ENCODE measurements around the gene CYB561A3.
A peak's percentile ranks its signal among the peaks of the same experiment; 100 is the strongest.
"Not testable (repeated sequence)": the region's sequence is repeated elsewhere in the genome, so short reads cannot be mapped to it uniquely, and the experiment has no call there.

Gene CYB561A3, protein sequence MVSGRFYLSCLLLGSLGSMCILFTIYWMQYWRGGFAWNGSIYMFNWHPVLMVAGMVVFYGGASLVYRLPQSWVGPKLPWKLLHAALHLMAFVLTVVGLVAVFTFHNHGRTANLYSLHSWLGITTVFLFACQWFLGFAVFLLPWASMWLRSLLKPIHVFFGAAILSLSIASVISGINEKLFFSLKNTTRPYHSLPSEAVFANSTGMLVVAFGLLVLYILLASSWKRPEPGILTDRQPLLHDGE

DNA sequence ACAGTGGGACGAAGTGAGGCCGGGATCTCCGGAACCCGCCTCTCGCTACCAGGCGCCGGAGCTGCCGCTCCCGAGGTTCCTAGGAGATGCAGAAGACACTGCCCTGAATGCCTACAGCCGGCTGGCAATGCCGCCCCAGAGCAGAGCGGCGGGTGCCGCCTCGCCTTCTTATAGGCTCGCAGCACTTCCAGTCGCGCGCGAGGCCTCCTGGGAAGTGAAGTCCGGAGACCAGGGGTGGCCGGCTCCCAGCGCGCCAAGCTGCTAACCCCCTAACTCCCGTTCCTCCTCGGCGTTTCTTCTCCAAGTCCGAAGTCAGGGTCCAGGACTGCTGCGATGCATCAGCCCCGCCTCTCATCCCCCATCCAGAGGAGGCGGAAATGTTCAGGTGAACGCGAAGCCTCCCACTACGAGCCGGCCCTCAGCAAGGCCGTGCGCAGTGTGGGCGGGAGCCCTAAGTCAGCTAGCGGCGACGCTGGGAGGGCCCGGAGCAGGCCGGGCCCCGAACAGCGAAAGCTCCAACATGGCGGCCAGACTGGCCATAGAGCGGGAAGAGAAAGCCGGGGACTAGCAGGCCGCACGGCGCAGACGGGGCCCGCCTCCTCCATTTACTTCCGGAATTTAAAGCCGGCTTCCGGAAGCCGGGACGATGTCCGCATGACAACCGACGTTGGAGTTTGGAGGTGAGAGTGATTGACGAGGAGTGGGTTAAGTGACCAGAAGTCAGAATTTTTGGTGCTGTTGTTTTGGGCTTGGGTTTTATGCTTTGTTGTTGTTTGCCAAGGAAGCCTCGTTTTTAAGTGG, at the start of gene CYB561A3, which contains the start of gene TMEM138:
CYB561A3 (minus strand) TSS at position 142 of the 801 bp plus-strand sequence. CDS start 5,169 bp downstream, outside the sequence.
TMEM138 (plus strand) TSS at position 634 of the 801 bp plus-strand sequence. CDS start 2,017 bp downstream, outside the sequence.
- peak; percentile 94 to 96 for DNase-seq

DNA sequence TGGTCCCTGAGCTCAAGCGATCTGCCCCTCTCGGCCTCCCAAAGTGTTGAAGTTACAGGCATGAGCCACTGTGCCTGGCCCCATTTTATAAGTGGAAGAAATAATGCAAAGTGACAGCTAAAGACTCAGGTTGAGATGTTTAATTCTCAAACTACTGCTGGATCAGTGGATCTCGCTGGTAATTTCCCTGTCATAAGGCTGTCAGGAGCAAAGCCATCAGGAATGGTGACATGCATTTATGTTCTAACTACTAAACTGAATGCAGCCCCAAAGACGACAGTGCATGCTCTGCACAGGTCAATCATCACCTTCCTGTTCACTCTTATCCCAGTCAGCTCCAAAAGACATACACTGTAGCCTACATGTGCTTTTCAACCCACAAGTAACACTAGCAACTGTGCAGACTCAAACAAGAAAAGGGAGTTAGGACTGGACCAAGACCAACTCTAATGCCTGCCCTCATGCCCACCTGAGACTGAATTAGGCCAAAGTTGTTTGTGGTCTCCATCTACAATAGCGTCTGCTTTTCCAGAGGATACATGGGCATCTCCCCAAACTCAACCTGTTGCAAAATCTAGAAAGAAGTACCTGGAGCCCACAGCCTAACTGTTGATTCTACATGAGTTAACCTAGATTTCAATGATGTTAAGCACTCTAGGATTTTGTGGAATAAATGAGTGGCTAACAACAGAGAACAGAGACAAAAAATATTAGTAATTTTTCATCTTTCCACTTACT, 45.5 kb upstream of the CYB561A3 start:
- DNase-seq, result no peak

DNA sequence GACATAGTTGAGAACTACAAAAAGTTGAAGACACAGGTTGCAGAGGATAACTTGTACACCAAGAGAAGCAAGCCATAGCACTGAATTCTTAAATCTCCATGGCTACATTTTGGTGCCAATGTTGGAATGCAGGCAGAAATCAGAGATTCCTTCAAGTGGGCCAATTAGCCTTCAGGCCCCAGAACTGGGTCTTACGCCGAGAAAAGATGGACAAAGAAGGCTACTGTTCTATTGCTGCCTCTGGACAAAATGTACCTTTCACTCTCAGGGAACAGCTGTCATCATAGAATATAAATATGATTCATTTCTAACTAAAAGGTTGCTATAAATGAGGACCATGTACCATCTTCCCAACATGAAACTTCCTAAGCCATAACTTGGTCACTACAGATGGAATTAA, 44.4 kb upstream of the CYB561A3 start:
- DNase-seq, result no peak

DNA sequence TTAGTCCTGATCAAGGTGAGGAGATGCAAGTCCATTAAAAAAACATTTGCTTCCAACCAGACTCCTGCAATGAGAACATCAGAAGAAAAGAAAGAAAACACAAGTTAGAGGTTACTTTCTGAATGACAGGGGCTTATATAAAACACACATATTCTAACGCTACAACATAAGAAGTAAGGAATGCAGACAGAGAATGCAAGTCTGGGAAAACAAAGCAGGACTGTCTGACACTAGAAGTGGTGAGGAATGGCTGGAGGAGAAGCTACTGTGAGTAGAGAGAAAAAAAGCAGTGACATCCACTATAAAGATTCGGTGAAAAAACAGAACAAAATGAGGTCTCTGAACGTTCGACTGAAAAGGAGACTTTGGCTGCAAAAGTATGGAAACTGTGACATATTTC, 43.0 kb upstream of the CYB561A3 start:
- DNase-seq, result no peak

DNA sequence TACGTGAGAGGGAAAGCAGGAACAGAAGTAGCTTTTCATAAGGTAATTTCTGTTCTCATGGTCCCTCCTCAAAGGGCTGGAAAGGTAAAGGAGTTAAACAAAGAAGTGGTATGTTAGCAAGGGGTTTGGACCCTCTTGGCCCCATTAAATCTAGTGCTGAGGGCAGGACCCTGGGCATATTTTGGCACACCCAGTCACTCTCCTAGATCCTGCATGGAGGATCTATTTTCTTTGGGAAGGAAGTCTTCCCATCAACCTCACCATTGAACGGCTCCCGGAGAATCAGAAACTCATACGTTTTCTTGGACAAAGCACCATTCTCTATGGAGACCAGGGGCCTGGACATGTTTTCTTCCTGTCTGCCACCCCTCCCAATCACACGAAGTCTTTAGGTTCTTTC, 42.4 kb upstream of the CYB561A3 start:
- DNase-seq, result no peak

DNA sequence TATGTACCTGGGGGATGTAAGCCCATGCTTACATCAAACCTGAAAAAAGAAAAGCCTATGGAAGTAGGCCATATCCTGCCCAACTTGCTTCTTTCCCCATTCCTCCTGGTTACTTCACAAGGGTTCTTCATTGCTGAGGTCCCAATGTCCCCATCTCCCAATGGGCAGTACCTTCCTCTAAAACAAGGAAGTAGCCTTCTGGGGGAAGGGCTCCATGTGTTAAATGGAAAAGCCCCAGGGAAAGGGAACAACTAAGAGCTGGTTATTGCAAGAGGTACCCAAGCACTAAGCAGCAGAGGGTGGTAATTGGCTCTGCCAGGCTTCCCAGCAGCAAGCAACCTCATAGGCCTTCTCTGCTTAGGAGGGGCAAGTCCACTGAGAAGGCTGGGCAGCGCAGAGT, 42.0 kb upstream of the CYB561A3 start:
- no peak for DNase-seq

DNA sequence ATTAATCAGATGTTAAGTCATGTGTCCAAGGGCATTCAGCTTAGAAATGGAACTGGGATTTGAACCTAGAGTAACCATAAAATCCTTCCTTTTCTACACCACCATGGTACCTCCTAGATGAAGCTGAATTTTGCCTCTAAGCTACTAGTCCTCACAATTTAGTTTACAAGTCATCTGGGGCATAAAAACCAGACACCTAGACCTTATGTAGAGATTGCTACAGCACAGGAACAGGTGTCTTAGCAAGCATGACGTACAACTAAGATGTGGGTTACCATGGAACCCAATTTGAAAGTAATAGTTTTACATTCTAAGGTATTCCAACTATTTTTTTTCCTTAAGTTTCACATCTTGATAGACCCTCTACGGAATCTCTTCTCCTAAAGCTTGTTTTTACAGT, 39.9 kb upstream of the CYB561A3 start:
- DNase-seq, result no peak

DNA sequence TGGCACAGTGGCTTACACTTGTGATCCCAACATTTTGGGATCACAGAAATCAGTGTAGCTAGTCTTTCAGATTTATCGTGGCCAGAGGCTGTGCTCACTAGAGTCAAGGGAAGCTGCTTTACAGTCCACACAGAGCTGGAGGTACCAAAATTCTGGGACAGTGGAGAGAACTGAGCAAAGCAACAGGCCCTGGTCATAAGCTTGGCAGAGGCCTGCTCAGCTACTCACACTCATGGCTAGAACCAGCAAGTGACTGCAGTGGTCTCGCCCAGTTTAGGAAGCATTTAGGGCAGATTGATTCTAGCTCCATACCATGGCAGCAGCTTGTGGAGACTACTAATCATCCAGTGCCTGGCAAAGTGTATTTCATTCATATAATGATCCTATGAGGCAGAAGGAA, 39.5 kb upstream of the CYB561A3 start:
- no peak for DNase-seq

DNA sequence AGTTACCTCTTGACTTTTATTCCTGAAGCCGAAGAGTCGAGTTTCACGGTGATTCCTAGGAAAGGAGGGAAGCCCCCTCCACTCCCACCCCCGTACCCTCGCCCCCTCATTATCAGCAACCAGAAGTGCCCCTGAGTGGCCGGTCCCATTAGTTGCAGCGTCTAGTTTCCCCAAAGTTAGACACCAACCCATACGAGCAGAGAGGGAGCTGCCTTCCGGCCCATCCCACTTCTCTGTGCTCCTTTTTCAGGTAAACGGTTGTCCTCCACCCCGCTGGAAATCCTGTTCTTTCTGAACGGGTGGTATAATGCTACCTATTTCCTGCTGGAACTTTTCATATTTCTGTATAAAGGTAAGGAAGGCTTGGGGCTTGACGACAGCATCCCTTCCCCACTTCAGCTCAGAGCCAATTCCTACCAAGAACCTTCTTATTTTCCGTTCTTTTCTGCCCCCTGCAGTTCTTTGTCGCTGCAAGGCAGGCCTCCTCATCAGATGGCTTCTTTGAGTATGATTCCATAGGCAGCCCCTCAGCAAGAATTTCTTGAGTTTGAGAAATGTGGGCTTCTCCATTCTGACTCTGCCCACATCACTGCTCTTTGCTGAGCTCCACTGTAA, 31.4 kb upstream of the CYB561A3 start:
- DNase-seq, result peak; percentile 57 to 59

DNA sequence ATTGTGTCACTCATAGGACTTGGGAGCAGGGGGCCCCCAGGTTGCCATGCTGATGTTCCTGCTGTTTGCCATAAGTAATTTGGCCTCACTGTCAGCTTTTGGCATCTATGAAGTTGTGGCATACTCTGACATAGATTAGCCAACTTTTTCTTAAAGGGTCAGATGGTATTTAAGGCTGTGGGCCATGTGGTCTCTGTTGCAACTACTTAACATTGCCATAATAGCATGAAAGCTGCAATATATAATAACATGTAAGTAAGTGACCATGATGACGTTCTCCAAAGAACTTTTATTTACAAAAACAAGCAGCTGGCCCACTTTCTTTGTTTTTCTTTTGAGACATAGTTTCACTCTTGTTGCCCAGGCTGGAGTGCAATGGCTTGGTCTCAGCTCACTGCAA, 28.5 kb upstream of the CYB561A3 start:
- DNase-seq, result no peak

DNA sequence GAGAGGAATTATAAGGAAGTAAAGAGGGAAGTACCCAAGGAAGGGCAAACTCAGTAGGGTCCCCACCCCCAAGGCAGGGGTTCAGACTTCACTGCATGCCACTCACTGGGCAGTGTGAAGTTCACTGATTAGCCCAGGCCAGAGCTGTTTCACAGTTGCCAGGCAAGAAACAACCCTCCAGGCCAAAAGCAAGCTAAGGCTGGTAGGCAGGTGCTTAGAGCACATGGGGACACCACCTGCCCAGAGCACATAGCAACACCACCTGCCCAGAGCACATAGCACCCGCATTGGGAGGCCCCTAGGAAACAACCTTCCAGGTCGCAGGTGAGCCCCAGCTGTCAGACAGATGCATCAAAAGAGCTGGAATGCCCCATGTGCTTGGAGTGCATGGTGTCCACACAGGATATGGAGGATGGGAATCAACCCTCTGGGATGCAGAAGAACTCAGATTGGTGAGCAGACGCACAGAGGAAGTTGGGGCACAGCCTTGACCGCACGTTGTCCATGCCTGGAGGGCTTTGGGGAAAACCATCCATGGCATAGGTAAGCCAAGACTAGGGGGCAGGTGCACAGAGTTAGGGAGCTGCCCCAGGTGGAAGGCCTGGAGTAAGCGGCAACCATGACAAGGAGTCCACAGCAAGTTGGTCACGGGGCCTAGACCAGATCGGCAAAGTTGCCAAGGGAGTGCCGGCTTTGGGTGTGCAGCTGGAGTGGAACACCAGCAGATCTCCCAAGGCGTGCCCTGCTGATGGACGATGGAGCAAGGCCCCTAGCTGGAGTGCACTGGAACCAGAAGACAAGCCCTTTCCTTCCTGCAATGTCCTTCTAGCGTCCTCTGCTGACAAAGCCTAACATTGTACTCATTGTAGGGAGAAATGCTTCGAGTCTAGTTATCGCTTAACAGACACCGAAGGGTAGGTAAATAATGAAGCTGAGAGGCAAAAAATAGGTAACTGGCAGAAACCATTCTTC, 22.9 kb upstream of the CYB561A3 start:
- peak; percentile 16 for DNase-seq

DNA sequence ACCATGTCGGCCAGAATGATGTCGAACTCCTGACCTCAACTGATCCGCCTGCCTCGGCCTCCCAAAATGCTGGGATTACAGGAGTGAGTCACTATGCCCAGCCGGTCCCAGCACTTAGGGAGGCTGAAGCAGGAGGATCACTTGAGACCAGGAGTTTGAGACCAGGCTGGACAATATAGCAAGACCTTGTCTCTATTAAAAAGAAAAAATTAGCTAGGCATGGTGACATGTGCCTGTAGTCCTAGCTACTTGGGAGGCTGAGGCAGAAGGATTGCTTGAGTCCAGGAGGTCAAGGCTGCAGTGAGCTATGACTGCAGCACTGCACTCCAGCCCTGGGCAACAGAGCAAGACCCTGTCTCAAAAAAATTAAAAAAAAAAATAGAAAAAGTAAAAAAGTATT, 22.2 kb upstream of the CYB561A3 start:
- DNase-seq, result not testable (repeated sequence)

DNA sequence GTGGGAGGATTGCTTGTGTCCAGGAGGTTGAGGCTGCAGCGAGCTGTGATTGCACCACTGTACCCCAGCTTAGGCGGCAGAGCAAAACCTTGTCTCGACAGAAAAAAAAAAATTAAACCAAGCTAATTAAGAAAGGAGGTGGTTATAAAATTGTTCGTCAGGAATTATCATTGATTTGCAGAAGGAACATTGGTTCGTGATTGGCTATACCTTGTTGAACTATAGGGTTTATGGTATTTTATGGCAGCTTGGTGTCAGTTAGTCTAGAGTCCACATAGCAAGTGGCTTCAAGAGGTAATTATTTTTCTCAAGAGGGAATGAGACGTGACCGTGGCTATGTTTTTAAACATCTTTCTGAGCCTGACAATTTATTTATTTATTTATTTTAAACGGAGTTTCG, 19.2 kb upstream of the CYB561A3 start:
- no peak for DNase-seq

DNA sequence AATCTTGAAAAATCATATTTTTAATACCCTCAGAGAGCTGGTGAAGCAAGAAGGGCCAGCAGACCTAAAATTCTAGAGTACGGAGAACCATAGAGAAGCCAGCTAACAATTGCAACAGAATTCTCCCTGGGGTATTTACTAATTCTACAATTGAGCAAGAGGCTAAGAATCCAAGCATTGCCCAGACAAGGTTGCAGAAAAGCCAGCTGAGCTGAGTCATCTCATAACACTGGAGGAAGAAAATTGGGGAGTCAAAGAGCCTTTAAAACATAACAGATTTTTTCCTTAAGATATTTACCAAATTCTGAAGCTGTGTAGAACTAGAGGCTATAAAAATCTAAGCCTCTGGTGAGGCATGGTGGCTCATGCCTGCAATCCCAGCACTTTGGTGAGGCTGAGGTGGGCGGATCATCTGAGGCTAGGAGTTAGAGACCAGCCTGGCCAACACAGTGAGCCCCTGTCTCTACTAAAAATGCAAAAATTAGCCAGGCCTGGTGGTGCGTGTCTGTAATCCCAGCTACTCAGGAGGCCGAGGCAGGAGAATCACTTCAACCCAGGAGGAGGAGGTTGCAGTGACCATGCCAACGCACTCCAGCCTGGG, 17.1 kb upstream of the CYB561A3 start:
- peak in 1 of 2 experiments; percentile 17 for DNase-seq

DNA sequence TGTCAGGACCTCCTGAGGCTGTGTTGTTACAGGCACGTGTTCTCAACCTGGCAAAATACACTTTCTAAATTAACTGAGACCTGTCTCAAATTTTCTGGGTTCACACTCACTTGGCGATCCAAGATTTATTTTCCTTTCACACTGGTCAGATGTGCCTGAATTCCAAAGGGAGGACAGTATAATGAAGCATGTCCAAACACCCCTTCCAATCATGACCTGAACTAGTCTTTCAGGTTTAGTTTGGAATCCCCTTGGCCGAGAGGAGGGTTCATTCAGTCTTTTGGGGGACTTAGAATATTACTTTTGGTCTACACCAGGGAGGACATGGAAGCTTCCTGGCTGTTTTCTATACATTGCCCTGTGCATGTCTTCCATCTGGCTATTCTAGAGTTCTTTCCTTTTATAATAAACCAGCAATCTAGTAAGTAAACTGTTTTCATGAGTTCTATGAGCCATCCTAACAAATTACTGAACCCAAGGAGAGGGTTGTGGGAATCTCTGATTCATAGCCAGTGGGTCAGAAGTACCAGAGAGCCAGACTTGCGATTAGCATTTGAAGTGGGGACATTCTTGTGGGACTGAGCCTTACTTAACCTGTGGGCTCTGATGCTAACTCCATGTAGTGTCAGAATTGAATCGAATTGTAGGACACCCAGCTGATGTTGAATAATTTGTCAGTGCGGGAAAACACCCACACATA, 15.9 kb upstream of the CYB561A3 start:
- no peak for DNase-seq

DNA sequence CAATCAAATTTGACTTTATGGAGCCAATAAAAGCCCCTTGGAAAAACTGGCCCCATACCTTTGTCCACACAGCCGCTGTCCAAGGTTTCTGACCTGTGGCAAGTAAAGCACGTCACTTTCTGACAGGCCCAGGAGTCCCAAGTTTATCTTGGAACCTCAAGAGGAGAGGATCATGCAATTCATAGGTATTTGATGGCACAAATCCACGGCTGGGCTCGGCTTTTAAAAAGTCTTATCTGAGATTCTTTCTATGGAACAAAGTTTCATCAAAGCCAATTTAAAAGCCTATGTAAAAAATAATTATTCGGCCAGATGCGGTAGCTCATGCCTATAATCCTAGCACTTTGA, 14.1 kb upstream of the CYB561A3 start:
- DNase-seq, result no peak

DNA sequence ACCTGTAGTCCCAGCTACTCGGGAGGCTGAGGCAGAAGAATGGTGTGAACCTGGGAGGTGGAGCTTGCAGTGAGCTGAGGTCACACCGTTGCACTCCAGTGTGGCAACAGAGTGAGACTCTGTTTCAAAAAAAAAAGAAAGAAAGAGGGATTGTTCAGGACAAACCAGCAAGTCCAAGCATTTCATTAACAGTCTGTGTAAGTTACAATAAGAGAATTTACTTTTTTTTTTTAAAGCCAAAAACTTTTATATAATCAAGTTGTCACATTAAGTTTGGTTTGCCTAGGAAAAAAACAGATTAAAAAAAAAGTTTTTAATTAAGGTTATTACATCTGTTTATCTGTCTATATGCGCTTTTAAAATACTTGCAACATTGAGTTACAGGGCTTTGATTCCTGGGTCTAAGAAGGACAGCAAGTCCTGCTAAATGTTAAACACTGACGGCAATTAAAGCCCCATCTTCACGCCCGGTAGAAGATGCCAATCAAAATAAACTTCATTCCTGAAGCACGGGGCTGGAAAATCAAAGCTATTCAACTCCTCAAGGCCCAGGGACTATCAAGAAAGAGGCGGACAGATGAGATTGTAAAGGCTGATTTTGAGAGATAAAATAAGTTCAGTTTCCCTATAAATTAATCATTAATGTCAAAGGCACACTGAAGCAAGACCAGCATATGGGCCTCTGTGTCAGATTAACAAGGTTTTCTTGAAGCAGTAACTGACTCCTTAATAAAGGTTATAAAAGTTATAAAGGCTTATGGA, 11.2 kb upstream of the CYB561A3 start:
- no peak for DNase-seq

DNA sequence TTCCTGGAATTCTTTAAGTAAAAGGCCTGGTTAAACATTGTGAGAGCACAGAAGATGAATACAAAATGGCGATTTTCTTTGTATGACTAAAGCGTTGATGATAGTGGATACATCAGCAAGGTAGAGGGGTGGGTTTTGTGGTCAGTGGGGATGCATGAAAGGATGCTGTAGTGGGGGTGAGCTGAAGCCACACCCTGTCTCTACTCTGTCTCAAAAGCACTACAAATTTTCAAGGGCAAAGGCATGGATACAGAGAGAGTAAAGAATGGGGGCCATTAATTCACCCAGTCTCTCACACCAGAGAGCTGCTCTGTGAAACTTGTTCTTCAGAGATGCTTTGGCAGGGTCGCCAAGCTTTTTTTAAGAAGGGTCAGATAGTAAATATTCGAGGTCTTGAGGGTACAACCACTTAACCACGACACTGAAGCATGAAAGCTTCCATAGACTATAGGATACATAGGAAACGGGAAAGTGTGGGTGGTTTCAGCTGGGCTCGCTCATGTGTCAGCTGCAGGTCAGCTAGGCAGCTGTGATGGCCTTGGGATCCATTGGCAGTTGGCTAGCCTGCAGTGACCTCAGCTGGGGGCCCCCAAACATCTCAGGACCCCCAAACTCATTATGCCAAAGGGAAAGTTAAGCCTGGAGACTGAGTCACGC, 8.8 kb upstream of the CYB561A3 start:
- no peak for DNase-seq

Measured in Kasumi-1 (cell line).